GM12872 (cell line): ENCODE data around the gene SDHAF1.

Experiments used
- TF ChIP-seq, protein P1 (sequence below): IDR thresholded peaks from 3 replicates; pipeline ENCODE4 v1.5.1; 2011; ENCODE audit warnings: low read depth, mild to moderate bottlenecking, low read length, moderate library complexity; ENCODE audit not compliant: insufficient read depth

The SDHAF1 gene

DNA sequence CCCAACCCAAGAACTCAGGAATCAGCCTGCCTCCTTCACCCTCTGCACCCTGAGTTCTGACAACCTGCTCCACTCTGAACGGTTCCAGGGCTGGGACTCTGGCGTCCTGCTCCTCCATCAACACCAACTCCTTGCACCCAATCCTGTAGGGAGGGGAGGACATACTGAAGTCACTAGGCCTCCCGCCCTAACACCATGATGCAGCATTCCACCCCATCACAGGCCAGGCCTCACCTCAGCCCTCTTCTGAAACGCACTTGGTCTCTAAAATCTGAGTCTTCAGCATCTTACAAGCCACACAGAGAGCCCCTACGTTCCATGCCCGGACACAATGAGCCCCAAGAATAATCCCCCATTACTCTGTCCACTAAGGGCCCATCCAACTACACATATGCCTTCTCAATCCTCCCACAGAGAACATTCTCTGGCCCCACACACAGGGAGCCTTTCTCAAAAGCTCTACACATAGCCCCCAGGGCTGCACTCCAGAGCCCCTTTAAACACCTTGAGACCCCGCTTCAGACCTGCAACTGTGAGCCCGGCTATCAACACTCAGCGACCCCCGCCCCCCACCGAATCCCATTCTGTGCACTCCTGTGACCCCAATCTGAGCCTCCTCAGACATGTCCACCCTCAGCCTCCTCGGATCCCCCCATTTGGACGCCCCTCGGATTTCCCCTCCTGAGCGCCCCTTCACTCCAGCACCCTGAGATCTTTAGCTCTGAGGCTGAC lies 18.5 kb downstream of the SDHAF1 start:
- TF ChIP-seq, protein P1, sequence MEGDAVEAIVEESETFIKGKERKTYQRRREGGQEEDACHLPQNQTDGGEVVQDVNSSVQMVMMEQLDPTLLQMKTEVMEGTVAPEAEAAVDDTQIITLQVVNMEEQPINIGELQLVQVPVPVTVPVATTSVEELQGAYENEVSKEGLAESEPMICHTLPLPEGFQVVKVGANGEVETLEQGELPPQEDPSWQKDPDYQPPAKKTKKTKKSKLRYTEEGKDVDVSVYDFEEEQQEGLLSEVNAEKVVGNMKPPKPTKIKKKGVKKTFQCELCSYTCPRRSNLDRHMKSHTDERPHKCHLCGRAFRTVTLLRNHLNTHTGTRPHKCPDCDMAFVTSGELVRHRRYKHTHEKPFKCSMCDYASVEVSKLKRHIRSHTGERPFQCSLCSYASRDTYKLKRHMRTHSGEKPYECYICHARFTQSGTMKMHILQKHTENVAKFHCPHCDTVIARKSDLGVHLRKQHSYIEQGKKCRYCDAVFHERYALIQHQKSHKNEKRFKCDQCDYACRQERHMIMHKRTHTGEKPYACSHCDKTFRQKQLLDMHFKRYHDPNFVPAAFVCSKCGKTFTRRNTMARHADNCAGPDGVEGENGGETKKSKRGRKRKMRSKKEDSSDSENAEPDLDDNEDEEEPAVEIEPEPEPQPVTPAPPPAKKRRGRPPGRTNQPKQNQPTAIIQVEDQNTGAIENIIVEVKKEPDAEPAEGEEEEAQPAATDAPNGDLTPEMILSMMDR, result no peak

- TF ChIP-seq, protein P1, result no peak
Measured at GRCh38 chr19:36014012-36014924, 19.3 kb downstream of the SDHAF1 start, which contains the start of gene ALKBH6. TSS of gene ALKBH6 (minus strand) at chr19:36014213. CDS start at chr19:36013397, 816 bp downstream.

- TF ChIP-seq, protein P1, result no peak
Measured at GRCh38 chr19:36019061-36019670, 24.2 kb downstream of the SDHAF1 start.

DNA sequence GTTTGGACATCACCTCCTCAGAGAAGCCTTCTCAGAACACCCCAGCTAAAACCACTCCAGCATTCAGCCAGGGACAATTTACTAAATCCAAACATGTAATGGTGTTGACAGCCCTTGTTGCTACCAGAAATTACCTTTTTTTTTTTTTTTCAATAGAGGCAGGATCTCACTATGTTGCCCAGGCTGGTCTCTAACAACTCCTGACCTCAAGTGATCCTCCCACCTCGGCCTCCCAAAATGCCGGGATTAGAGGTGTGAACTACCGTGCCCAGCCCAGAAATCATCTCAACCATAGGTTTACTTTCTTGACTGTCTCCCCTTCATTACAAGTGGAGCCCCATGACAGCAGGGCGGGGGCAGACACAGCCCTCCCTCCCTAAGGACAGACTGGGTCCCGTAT lies 28.4 kb downstream of the SDHAF1 start:
- TF ChIP-seq, protein P1, result no peak

DNA sequence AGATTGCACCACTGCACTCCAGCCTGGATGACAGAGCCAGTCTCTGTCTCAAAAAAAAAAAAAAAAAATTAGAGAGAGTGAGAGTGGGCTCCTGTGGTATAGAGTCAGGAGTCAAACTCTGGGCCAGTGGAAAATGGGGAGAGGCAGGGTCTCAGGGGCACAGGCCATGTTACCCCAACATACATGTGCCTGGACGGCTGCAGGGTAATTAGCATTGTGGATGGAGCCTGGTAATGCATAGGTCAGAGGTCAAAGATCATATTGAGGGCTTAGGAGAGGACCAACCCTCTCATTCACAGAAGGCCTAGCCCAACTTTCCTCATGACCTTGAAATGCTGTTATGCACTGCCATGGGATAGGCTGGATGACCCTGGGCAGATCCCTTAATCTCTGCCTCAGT lies 30.6 kb downstream of the SDHAF1 start:
- TF ChIP-seq, protein P1, result no peak

DNA sequence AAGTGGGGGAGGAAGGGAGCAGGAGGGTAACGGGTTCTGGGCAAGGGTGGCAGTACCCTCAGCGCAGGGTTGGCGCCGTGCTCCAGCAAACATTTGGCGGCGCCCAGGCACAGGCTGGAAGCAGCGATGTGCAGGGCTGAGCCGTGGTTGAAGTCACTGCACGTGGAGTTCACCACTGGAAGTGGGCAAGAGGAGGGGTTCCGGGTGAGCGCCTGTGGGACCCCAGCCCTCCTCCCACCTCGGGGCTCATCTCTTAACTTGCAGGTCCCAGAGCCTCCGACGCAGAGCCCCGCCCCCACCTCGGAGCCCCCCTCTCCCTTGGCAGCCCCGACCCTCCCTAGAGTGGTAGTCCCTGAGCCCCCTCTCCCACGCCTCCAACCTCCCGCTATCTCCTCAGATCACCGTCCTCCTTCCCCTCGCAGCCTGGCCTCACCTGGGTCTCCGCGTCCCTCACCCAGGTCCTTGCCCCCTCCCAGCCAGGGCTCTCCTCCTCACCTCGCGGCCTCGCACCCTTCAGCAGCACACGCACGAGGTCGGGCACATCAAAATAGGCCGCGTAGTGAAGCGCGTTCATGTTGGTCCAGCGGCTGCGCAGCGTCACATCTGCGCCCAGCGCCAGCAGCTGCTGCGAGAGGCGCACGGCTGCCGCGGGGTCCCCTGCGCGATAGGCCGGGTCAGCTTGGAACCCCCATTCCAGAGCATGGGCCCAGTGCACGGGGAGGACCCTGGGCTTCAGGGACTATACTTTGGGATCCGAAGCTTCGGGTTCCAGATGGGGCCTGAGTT lies 31.3 kb downstream of the SDHAF1 start:
- TF ChIP-seq, protein P1, result no peak
